Measurements from ENCODE around the gene GTF3C5.
"Not testable (repeated sequence)": the region's sequence is repeated elsewhere in the genome, so short reads cannot be mapped to it uniquely, and the experiment has no call there.

The GTF3C5 gene

DNA sequence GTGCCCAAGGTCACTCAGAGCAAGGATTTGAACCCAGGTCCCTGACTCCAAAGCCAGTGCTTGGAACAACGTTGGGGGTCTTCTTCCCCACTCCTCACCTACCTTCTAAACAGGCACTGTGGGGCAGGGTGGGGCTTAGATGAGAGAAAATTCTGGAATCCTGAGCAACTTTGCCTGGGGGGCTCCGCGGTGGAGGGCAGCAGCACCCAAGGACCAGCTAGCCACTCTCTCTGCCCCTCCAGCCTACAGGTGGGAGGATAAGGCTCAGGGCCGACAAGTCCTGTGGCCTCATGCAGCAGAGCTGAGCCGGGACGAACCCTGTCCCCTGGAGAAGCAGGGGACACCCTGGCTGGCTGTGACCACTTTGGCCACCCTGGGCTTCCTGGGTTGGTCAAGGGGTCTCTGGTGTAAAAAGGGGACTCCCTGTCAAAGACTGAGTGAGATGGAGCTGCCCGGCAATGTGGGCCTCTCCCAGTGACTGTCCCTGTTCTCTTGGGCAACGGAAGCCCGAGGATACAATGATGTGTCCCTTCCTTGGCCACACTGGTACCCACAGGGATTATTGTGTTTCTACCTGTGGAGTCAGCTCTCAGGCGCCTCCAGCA is 57.5 kb downstream of the GTF3C5 start:
- H3K36me3 ChIP-seq (ENCODE audit: control insufficient read depth, insufficient read depth, low read length) = no peaks in the 10 kb centered on the region
- no peak overlapping the region for H3K4me3 ChIP-seq (replicated peaks; ENCODE audit: low read depth, low read length)
- DNase-seq (ENCODE audit: extremely low read depth, insufficient read length) = no peak
- H3K27me3 ChIP-seq (replicated peaks; ENCODE audit: control insufficient read depth, insufficient read depth, low read length) = no peaks in the 10 kb centered on the region
- TF ChIP-seq CTCF (IDR thresholded peaks at IDR 0.05; ENCODE audit: insufficient read depth, low read length, poor library complexity, severe bottlenecking) = no peak

GRCh38 chr9:133088756-133089155 is 58.0 kb downstream of the GTF3C5 start:
- no peak overlapping the region for H3K4me3 ChIP-seq (replicated peaks; ENCODE audit: low read depth, low read length)
- H3K27me3 ChIP-seq (replicated peaks; ENCODE audit: control insufficient read depth, insufficient read depth, low read length) = no peaks in the 10 kb centered on the region
- TF ChIP-seq CTCF (IDR thresholded peaks at IDR 0.05; ENCODE audit: insufficient read depth, low read length, poor library complexity, severe bottlenecking) = no peak
- DNase-seq (ENCODE audit: extremely low read depth, insufficient read length) = no peak
- H3K36me3 ChIP-seq (ENCODE audit: control insufficient read depth, insufficient read depth, low read length) = no peaks in the 10 kb centered on the region

DNA sequence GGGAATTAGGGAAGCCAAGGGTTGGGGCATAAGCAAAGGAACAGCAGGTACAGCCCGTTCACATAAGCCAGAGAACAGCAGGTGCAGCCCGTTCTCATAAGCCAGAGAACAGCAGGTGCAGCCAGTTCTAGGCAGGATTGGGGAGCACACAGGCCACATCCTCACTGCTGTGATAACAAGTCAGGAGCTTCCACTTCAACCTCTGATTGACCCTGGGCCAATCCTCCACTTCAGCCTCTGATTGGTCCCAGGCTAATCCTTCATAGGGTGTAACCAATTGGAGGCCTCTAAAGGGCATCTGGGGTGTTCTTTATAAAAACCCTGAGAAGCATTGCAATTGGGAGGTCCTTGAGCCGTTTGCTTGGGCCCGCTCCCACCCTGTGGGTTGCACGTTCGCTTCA is 58.5 kb downstream of the GTF3C5 start:
- H3K27me3 ChIP-seq (replicated peaks; ENCODE audit: control insufficient read depth, insufficient read depth, low read length) = no peaks in the 10 kb centered on the region
- DNase-seq (ENCODE audit: extremely low read depth, insufficient read length) = no peak
- no peak overlapping the region for H3K4me3 ChIP-seq (replicated peaks; ENCODE audit: low read depth, low read length)
- no peaks in the 10 kb centered on the region for H3K36me3 ChIP-seq (ENCODE audit: control insufficient read depth, insufficient read depth, low read length)
- no peak for TF ChIP-seq CTCF (IDR thresholded peaks at IDR 0.05; ENCODE audit: insufficient read depth, low read length, poor library complexity, severe bottlenecking)

- no peak for TF ChIP-seq CTCF (IDR thresholded peaks at IDR 0.05; ENCODE audit: insufficient read depth, low read length, poor library complexity, severe bottlenecking)
- no peak for DNase-seq (ENCODE audit: extremely low read depth, insufficient read length)
- no peaks in the 10 kb centered on the region for H3K27me3 ChIP-seq (replicated peaks; ENCODE audit: control insufficient read depth, insufficient read depth, low read length)
- no peaks in the 10 kb centered on the region for H3K36me3 ChIP-seq (ENCODE audit: control insufficient read depth, insufficient read depth, low read length)
- H3K4me3 ChIP-seq (replicated peaks; ENCODE audit: low read depth, low read length) = no peak overlapping the region
Measured at GRCh38 chr9:133090187-133090586, 59.4 kb downstream of the GTF3C5 start.

GRCh38 chr9:133090752-133091385 is 60.1 kb downstream of the GTF3C5 start:
- DNase-seq (ENCODE audit: extremely low read depth, insufficient read length) = no peak
- H3K36me3 ChIP-seq (ENCODE audit: control insufficient read depth, insufficient read depth, low read length) = no peaks in the 10 kb centered on the region
- H3K4me3 ChIP-seq (replicated peaks; ENCODE audit: low read depth, low read length) = no peak overlapping the region
- TF ChIP-seq CTCF (IDR thresholded peaks at IDR 0.05; ENCODE audit: insufficient read depth, low read length, poor library complexity, severe bottlenecking) = no peak
- no peaks in the 10 kb centered on the region for H3K27me3 ChIP-seq (replicated peaks; ENCODE audit: control insufficient read depth, insufficient read depth, low read length)

DNA sequence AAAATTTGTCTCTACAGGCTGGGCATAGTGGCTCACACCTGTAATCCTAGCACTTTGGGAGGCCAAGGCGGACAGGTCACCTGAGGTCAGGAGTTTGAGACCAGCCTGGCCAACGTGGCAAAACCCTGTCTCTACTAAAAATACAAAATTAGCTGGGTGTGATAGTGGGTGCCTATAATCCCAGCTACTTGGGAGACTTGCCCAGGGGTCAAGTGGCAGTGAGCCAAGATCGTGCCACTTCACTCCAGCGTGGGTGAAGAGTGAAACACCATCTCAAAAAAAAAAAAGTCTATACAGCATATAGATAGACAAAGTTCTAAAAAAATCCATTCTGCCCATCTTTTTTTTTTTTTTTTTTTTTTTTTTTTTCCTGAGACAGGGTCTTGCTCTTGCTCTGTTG is 63.6 kb downstream of the GTF3C5 start:
- DNase-seq (ENCODE audit: extremely low read depth, insufficient read length); H3K27me3 ChIP-seq (replicated peaks; ENCODE audit: control insufficient read depth, insufficient read depth, low read length); H3K4me3 ChIP-seq (replicated peaks; ENCODE audit: low read depth, low read length): not testable (repeated sequence)
- H3K36me3 ChIP-seq (ENCODE audit: control insufficient read depth, insufficient read depth, low read length) = peaks cover 12% of the 10 kb centered on the region

Data from GM06990 (cell line).